Pancreas (tissue), 10 donors: ENCODE results near the gene DHDH. TPM values are rescaled to one million over a fixed set of nuclear protein-coding genes. Genes with fewer than 3 reads are reported as not detected.

Source experiments
- ATAC-seq, 4 donors: fragments of 200-7000 bp; cut with Tn5 transposase; one replicate each; pipeline versions ENCODE4 v1.8.0 to v1.9.1; 2020; ENCODE audit warnings: mild to moderate bottlenecking in 4 of 4, moderate library complexity in 4 of 4
- DNase-seq, 6 donors: peaks; one replicate each; pipeline ENCODE4 v3.0.0-alpha.2; 2020
- FAIRE-seq: peaks from 2 replicates; lab custom pipeline; 2012; peaks lifted over from hg19 to GRCh38; lab: Jason Lieb, UNC
- H3K27ac ChIP-seq, 4 donors: fragments of 200-600 bp; sonication (generic); 1 replicate in 3 of 4; 2 replicates in 1 of 4; pipeline versions ENCODE4 v1.5.0 to v1.8.0; 2020
- H3K27me3 ChIP-seq, 4 donors: fragments of 200-600 bp; one replicate each; pipeline ENCODE4 v1.8.0; 2021
- H3K36me3 ChIP-seq, 3 donors: fragments of 200-600 bp; sonication (generic) in 1 of 3; one replicate each; pipeline versions ENCODE4 v1.5.0 to v1.8.0; 2020 to 2021
- H3K4me1 ChIP-seq, 3 donors: fragments of 200-600 bp; one replicate each; pipeline ENCODE4 v1.8.0; 2021
- H3K4me3 ChIP-seq, 4 donors: fragments of 200-600 bp; sonication (generic) in 2 of 4; one replicate each; pipeline versions ENCODE4 v1.5.0 to v1.8.0; 2020 to 2021
- H3K9me3 ChIP-seq, 4 donors: fragments of 200-600 bp; one replicate each; pipeline ENCODE4 v1.8.0; 2021
- WGBS, 2 donors: extraction: QIAGEN DNeasy Blood & Tissue Kit; methylation state at CpG; one replicate each; pipeline ENCODE4 v1.1.7; 2013; 5-methylcytosine and 5-hydroxymethylcytosine counted together
- intact Hi-C, 3 donors: fragments of 100-400 bp; cut with DNase I; formaldehyde crosslinking; loops; one replicate each; pipeline versions ENCODE4 v1.11.1 to v1.14.2; 2022
- polyA plus RNA-seq, 2 donors: library from polyadenylated mRNA; stranded (reverse); fragments of 200-250 nt; gene quantifications; one replicate each; pipeline ENCODE4 v1.2.3, GENCODE V29; 2013
- total RNA-seq, 6 donors: library from RNA; stranded (reverse); fragmentation: NEBNext Ultra II Directional in 4 of 6; extraction: Animal tissue kit (Norgen Biotek cat#: 25700) in 4 of 6; gene quantifications; one replicate each; pipeline versions ENCODE4 v1.2.1 to v1.2.4, GENCODE V29; 2021 to 2023
- TF ChIP-seq, protein P1 (sequence below), 4 donors: fragments of 200-600 bp; sonication (generic) in 3 of 4; IDR thresholded peaks; one replicate each; pipeline versions ENCODE4 v1.5.0 to v1.8.0; 2021; ENCODE audit warnings: antibody characterized with exemption in 4 of 4
- donor health status: healthy with polysubstance abuse.
- donor health status: DM: no; HTN: no; CAD: no; lungs with moderate emphysema.
- donor health status: DM: no; HTN: no; CAD: no.
- donor health status: control.
- donor health status: control.
- donor health status: Bipolar disorder and iron deficiency.
- donor health status: DM: yes; HTN: yes; CAD: no.
- donor health status: DM: no; HTN: no; CAD: no.
- donor health status: DM: no; HTN: no; CAD: no.
- donor health status: DM: yes; HTN: yes; CAD: no.

The DHDH gene
- total and polyA plus RNA-seq, 8 donors: 0.28 to 1.0 (median 0.30) TPM; not detected in 5

DNA sequence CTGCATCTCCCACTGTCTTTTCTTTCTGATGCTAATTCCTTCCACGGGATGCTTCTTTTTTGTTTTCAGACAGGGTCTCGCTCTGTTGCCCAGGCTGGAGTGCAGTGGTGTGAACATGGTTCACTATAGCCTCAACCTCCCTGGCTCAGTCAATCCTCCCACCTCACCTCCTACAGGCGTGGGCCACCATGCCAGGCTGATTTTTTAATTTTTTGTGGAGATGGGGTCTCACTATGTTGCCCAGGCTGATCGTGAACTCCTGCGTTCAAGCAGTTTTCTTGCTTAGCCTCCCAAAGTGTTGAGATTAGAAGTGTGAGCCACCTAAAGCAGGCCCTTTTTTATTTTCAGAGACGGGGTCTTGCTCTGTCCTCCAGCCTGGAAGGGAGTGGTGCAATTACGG is 54.8 kb downstream of the DHDH start:
- FAIRE-seq (no peak), DNase-seq (no peak), ATAC-seq (no peak)
- Histone ChIP-seq H3K27ac (no peak overlapping the region), H3K4me3 (no peak overlapping the region), H3K27me3 (no peaks in the 10 kb centered on the region), H3K9me3 (no peaks in the 10 kb centered on the region), H3K4me1 (peaks cover 0 to 7% (median 0%) of the 10 kb centered on the region in 3 donors), H3K36me3 (peaks cover 0 to 8% (median 0%) of the 10 kb centered on the region in 3 donors)
- WGBS, 2 donors: 93 to 97% methylated on average over 7 of the region's 7 CpGs
- TF ChIP-seq, protein P1, sequence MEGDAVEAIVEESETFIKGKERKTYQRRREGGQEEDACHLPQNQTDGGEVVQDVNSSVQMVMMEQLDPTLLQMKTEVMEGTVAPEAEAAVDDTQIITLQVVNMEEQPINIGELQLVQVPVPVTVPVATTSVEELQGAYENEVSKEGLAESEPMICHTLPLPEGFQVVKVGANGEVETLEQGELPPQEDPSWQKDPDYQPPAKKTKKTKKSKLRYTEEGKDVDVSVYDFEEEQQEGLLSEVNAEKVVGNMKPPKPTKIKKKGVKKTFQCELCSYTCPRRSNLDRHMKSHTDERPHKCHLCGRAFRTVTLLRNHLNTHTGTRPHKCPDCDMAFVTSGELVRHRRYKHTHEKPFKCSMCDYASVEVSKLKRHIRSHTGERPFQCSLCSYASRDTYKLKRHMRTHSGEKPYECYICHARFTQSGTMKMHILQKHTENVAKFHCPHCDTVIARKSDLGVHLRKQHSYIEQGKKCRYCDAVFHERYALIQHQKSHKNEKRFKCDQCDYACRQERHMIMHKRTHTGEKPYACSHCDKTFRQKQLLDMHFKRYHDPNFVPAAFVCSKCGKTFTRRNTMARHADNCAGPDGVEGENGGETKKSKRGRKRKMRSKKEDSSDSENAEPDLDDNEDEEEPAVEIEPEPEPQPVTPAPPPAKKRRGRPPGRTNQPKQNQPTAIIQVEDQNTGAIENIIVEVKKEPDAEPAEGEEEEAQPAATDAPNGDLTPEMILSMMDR (IDR thresholded peaks at IDR 0.05): no peak
- intact Hi-C loops: no loop called here

DNA sequence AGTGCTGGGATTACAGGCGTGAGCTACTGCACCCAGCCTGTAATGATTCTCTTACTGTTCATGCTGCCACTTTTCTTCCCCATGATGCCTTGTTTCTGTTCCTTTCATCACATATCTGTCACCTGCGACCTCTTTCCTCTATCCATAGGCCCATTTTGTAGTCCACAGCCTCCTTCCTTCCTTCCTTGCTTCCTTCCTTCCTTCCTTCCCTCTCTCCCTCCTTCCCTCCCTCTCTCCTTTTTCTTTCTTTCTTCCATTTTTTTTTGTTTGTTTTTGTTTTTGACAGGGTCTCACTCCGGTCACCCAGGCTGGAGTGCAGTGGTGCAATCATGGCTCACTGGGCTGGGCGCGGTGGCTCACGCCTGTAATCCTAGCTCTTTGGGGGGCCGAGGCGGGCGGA is 55.4 kb downstream of the DHDH start:
- H3K27me3 ChIP-seq: no peaks in the 10 kb centered on the region
- FAIRE-seq: no peak
- H3K27ac ChIP-seq: no peak overlapping the region
- TF ChIP-seq, protein P1 (IDR thresholded peaks at IDR 0.05): no peak
- no peak for ATAC-seq
- WGBS, 2 donors: 93 to 94% methylated on average over 9 of the region's 9 CpGs
- intact Hi-C loops: no loop called here
- peaks cover 0 to 8% (median 0%) of the 10 kb centered on the region in 3 donors for H3K36me3 ChIP-seq
- H3K4me3 ChIP-seq: no peak overlapping the region
- H3K4me1 ChIP-seq: peaks cover 0 to 7% (median 0%) of the 10 kb centered on the region in 3 donors
- no peaks in the 10 kb centered on the region for H3K9me3 ChIP-seq
- DNase-seq: no peak

DNA sequence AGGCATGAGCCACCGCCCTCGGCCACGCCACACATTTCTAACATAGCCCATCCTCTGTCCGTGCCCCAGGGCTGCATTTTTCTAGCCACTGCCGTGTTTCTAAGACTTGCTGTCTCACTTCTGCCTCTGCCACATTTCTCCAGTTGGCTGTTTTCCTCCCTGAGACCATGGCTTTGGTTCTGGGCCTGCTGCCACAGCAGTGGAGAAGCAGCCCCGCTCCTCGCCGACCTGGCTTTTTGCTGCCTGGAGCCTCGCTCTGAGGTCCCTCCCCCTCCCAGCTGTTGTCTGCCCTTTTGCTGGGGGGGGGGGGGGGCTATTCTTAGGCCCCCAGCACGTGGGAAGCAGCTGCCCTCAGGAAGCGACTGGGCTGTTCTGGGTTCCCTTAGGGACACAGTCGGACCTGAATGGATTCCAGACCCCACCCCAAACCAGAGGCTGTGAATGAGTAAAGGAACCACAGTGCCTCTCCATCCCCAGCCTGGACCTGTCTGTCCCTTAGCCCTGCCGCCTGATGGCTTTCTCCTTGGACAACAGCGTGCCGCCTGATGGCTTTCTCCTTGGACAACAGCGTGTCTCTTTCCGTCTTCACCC is 56.3 kb downstream of the DHDH start:
- WGBS, 2 donors: 82 to 88% methylated on average over 17 of the region's 17 CpGs
- ATAC-seq: no peak
- TF ChIP-seq, protein P1 (IDR thresholded peaks at IDR 0.05): no peak
- no peak for DNase-seq
- Histone ChIP-seq H3K36me3 (peaks cover 0 to 5% (median 0%) of the 10 kb centered on the region in 3 donors), H3K27me3 (no peaks in the 10 kb centered on the region), H3K4me1 (peaks cover 5 to 14% (median 6%) of the 10 kb centered on the region in 3 donors), H3K9me3 (no peaks in the 10 kb centered on the region), H3K27ac (no peak overlapping the region), H3K4me3 (no peak overlapping the region)
- intact Hi-C loops: no loop called here
- no peak for FAIRE-seq

DNA sequence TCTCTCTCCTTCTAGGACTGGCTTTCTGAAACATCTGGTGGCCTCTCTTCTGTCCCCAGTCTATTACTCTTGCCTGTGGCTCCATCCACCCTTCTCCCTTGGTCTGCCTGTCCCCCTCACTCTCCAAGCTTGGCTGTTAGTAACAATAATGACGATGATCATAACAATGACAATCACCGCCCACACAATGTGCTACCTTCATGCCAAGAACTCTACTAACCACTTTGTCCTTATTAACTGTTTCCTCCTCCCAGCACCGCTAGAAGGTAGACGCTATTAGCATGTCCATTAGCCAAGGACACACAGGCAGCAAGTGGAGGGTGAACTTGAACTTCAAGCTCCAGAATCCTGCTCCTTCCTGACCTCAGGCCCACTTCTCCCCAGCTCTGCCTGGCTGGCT is 56.9 kb downstream of the DHDH start:
- no peak for DNase-seq
- no peak for ATAC-seq
- H3K36me3 ChIP-seq: no peaks in the 10 kb centered on the region
- no peaks in the 10 kb centered on the region for H3K27me3 ChIP-seq
- no peaks in the 10 kb centered on the region for H3K9me3 ChIP-seq
- FAIRE-seq: no peak
- TF ChIP-seq, protein P1 (IDR thresholded peaks at IDR 0.05): no peak
- 80 to 83% methylated on average over 4 of the region's 4 CpGs for WGBS, 2 donors
- intact Hi-C loops: no loop called here
- peaks cover 5 to 15% (median 6%) of the 10 kb centered on the region in 3 donors for H3K4me1 ChIP-seq
- no peak overlapping the region for H3K4me3 ChIP-seq
- no peak overlapping the region for H3K27ac ChIP-seq

DNA sequence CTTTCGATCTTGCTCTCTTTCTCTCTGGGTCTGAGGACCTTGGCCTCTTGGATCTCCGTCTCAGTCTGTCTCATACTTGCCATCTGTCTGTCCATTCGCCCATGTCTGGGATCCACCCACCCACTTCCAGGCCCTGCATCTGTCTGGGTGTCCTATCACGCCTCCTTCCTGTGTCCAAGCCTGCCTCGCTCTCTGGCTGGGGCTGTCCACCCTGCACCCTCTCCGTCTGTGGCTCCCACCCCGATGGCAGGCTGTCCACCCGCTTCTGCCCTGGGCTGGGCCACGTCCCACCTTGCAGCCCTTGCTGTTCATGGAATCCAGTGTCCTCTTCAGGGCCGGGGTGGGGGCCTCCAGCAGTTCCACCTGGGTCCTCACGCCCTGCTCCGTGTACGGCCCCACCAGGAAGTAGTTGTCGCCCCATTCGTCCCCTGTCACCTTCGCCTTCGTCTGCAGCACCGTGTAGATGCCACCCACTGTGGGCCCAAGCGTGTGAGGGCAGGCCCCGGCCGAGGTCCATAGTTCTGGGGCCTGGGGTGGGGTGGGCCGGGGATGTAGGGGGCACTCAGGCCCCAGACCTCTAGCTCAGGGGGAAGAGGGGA is 57.6 kb downstream of the DHDH start:
- TF ChIP-seq, protein P1 (IDR thresholded peaks at IDR 0.05): no peak
- peaks cover 5 to 15% (median 6%) of the 10 kb centered on the region in 3 donors for H3K4me1 ChIP-seq
- no peaks in the 10 kb centered on the region for H3K27me3 ChIP-seq
- ATAC-seq (no peak), FAIRE-seq (no peak), DNase-seq (peak in 1 of 6 donors; percentile 25)
- 86% methylated on average over 22 of the region's 22 CpGs for WGBS, 2 donors
- no peaks in the 10 kb centered on the region for H3K36me3 ChIP-seq
- no peak overlapping the region for H3K27ac ChIP-seq
- no peak overlapping the region for H3K4me3 ChIP-seq
- H3K9me3 ChIP-seq: no peaks in the 10 kb centered on the region
- intact Hi-C loops: no loop called here
